NCI-H526 treated with DMSO at 0.1 percent for 48 hours (cell line): ENCODE measurements around the gene OAF.

ENCODE experiments used
- DNase-seq: peaks from one replicate; lab custom pipeline; 2025; lab: John Stamatoyannopoulos, UW

OAF gene

DNA sequence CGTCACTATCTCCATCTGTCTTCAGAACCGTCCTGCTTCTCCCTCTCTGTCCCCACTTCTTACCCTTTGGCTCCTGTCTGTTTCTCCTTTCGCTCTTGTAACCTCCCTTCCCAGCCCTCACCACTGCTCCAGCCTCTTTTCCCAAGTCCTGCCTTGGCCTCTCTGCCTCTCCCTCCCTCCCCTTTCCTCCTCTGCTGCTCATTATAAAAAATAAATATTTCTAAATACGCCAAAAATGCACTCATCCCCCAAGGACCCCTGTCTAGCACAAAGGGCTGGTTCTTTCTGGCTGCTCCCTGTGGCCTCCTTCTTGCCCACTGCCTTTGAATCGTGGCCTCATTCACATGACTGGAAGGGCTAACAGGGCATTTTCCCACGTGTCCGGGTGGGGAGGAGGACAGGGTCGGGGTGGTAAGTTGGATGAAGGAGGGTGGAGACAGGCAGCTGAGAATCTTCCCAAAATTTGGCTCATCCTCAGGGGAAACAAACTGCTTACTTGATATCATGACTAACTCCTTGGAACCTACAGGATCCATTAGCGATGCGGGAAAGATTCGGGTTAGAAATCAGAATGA lies 26.4 kb upstream of the OAF start:
- DNase-seq, result no peak

GRCh38 chr11:120184946-120185705 lies 25.7 kb upstream of the OAF start:
- DNase-seq, result no peak

DNA sequence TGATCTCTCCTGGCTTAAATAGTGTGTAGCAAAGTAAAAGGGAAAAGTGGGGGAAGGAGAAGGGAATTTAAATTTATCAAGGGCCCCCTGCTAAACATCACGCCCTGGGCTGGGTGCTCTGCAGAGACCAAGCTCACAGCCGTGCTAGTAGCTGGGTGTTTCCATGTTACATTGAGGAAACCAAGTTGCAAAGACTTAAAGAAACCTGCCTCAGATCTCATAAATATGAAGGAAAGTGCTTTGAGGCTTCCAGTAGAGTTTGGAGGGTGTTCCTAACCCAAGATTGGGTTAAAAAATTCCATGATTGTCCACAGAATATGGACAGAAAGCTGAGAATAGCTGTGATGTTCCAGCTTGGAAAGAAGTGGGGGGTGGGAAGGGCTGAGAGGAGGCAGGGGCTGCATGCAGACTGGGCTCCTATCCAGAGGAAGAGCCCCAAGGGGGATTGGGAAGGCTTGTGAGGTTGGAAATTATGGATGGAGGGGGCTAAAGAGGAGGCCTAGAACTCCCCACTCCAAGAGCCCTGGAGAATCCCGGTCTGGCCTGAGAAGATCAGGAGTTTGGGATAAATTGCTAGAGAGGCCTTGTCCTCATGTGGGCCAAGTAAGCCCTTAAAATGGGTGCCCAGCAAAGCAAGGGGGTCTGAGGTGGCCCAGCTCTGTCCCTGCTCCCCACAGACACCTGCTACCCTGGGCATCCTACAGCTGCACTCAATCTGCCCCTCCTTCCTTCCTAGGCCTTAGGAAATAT lies 25.0 kb upstream of the OAF start:
- no peak for DNase-seq

- no peak for DNase-seq
These were observed 24.4 kb upstream of the OAF start for GRCh38 chr11:120186456-120186773.

DNA sequence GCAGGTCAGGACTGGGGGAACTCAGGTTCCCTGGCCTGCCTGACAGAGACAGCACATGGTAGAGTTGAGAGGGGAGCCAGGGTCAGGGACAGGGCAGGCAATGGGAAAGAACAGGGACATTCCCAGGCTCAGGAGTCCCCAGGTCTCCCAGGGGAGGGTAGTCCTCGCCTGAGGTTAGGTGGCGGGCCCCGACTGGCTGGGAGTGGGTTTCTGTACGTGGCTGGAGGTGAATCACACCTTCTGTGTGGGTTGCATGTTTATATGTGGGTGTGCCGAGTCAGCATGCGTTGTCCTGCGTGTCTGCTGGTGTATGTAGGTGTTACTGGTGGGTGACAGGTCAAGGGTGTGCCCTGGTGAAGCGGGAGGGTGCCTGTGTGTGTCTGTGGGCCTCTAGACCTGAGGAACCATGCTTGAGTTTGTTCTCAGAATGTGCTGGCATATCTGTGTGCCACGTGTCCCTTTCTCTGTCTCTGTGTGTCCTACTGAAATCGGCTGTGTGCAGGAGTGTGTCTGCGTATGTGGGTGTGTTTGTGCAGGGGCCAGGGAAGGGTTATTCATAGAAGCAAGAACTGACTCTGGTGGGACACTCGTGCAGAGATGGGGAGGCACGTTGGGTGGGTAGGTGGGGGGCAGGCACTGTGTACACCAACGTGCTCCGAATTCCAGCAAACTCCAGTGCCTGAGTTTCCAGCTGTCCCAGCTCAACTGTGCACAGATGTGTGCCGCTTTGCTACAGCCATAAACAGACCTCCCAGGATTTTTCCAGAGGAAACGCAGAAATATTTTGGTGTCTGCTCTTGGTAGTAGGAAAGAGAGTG lies 23.8 kb upstream of the OAF start:
- DNase-seq, result no peak

DNA sequence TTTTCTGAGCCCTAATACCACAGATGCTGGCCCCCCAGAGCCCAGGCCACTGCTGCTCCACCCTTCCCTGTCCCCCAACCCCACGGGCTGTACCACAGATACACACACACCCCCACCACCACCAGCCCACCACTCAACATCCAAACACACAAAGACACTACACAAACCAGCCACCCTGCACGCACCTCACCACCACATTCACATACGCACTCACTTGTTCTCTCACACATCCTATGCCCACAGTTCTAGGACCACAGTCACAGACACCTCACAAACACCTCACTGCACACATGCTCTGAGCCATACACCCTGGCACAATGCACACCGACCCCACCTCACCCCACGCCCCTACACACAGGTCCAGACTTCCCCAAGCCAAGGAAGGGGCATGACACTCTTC lies 22.5 kb upstream of the OAF start:
- DNase-seq, result no peak

DNA sequence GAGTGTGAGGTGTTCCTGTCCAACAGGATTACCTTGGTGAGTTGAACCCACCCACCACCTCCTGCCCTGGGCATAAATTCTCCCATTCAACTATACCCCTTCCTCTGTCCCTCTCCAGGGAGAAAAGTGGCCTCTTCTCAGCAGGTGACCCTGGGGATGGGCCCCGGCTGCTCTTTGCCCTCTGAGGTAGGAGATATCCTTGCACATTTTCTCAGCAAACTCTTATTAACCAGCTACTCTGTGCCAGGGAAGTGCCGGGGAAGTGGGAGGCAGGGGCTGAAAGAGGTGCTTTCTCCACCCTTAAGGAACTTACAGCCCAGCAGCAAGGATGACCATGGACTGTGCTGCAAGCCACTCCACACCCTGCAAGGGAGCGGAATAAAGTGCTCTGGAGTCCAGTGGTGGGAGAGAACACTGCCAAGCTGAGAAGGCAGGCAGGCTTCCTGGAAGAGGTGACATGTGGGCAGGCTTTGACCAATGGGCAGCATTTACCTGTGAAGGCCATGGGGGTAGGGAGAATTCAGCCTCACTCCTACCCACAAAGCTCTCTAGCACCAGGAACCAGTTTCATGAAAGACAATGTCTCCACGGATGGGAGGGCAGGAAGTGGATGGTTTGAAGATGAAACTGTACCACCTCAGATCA lies 21.9 kb upstream of the OAF start:
- no peak for DNase-seq

DNA sequence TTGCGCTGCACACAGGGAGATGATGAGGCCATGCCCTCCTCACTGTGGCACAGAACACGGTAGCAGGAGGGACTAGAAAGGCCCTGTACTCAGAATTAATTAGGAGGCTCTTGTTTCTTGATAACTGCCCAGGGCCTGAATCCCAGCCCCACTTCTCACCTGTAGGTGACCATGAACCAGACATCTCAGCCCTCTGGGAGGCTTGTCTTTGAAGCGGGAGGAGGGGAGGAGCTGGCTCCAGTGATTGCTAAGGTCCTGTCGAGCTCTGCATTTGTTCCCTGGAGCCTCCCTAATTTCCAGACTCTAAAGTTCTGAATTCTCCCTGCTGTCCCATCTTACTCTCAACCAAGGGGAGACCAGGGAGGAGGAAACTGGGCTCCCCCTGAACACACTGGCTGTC lies 19.8 kb upstream of the OAF start:
- no peak for DNase-seq

GRCh38 chr11:120192831-120193625 lies 17.8 kb upstream of the OAF start:
- DNase-seq, result no peak

DNA sequence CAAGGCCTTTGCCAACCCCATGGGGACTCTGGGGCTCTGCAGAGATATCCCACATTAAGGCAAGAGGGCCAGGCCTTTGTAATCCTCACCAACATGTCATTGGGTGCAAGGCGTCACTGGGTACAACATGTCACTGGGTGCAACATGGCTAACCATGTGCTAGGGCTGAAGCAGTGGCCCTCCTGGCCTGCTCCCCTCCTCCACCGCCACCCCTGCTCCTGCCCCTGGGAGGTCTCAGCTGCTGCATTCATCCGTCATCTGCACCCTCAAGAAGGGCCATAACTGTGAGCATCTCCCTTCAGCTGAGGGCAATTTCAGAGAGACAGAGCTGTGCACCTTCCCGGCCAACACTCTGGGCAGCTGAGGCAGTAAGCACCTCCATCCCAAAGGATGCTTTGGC lies 16.7 kb upstream of the OAF start:
- DNase-seq, result no peak

DNA sequence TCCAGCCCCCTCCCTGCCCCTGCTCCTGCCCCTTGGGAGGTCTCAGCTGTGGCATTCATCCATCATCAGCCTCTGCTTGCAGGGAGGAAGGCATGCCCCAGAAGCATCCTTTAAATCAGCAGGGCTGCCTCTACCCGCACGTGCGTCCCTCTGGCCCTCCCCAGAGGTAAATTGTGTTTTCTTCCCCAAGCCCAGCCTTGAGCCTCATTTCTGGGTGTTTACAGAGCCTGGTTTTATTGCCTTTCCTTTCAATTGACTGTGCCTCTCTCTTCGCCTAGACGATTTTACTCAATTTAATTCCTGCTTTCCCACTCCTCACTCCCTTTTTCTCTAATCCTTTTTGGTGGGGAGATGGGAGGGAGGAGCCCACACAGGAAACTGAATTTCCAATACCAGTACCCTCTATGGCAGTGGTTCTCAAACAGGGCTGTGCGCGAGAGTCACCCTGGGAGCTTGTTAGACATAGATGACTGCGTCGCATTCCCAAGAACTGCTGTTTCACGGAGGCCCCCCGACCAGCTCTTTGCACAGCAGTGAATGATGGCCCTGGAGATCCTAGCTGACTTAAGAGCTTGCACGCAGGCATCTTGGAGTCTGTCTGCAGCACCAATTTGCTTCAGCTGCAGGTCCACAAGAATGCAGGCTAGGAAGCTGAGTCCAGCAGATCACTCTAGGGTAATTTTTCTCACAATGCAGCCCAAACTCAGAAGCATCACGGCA lies 15.1 kb upstream of the OAF start:
- DNase-seq, result no peak

- no peak for DNase-seq
These were observed 14.0 kb upstream of the OAF start for GRCh38 chr11:120196826-120197225.

DNA sequence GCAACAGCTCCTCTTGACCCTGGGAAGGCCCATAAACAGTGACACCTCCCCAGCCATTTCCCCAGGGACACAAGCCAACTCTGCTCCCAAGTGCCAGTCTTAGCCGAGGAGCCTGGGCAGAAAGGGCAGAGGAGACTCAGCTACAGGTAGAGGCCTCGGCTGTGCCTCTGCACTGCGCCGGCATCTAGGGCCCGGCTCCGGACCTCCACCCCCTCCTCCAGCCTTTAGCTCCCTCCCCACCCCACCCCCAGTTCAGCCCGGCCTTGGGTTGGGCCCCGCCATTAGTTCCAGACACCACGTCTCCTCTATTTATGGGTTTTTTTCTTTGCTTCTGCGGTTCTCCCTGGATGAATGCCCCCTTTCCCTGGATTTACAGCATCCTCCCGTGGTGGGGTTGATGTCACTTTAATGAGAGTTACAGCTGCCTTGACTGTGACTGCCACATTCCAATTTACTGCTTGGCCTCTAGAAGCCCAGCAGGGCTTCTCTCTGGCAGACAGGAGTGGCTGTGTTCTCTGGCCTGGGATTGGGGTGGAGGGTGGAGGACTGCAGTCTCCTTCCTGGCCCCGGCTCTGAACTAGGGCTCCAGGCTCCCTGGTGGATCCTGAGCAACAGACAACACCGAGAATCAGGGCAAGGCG lies 13.5 kb upstream of the OAF start:
- no peak for DNase-seq

DNA sequence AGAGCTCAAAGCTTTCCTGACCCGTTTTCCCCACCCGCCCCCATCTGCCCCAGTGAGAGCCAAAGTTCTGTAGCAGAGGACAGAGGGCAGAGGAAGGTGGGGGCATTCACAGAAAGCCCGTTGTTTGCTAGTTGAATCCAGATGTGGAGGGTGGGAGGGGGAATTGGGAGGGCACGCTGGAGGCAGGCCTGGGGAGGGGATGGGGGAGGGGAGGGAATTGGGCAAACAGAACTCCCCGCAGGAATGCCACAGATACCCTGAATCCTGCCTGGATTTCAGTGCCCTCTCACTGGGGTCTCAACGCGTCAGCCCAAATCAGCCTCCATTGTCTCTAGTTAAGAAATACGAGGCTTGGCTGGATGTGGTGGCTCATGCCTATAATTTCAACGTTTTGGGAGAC lies 12.9 kb upstream of the OAF start:
- no peak for DNase-seq

GRCh38 chr11:120198403-120198786 lies 12.4 kb upstream of the OAF start:
- no peak for DNase-seq

- DNase-seq, result no peak
These were observed 11.9 kb upstream of the OAF start for GRCh38 chr11:120198787-120199469.

DNA sequence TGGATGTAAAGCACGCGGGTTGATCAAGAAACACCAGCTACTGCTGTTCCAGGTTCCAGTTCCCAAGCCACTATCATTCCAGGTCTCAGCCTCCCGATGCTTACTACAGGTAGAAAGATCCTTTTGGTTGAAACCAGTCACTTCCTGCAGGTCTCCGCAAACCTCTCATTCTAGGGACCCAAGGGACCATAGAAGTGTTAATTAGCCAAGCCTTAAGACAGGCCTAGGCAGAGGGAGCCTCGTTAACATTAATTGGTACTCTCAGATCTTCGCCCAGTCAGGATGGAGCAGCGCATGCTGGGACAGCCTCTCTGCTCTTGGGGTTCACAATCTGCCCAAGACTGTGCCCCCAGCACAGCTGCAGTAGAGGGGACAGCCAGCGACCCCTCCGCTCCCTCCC lies 11.2 kb upstream of the OAF start:
- DNase-seq, result no peak

- no peak for DNase-seq
These were observed 10.2 kb upstream of the OAF start for GRCh38 chr11:120200677-120201076.

DNA sequence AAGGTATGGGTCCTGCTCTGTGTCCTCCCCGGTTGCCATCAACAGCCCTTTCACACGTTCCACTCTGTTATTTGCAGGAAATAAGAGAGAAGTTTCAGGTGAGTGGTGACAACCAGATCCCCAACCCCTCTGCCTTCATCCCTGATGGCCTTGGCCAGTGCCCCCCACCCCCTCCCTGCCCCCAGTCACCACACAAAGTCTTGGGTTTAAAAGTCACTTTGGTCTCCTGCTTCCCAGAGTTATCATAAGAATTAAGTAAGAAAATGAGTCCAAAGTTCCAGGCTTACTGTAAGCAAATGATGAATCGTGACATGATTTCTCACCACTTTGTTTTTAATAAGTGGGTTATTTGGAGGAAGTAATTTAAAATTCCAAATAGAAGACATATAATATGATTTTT lies 9.2 kb upstream of the OAF start:
- DNase-seq, result no peak

DNA sequence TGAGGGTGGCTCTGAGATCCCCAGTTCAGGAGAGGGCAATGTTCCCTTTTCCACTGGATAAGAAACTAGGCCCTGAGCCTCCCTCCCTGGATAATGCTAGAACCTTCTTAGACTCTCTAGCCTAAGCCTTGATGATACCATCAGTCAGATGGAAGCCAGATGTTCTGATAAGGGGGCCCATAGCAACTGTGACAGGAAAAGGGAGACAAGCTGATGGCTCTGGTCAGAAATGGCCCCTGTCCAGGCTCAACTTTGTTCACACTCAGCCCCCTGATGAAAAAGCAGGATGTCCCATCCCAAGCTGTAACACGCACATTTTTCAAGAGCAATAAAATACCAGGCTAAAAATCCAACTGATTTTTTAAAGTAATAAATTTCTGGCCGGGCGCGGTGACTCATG lies 7.2 kb upstream of the OAF start:
- DNase-seq, result no peak
